Superior temporal gyrus (tissue), 1 donor: ENCODE data around the gene SLX9.
"Not testable (repeated sequence)": the region's sequence is repeated elsewhere in the genome, so short reads cannot be mapped to it uniquely, and the experiment has no call there.

Experiments
- DNase-seq: peaks from one replicate; pipeline ENCODE4 v3.0.0-alpha.2; 2016; ENCODE audit errors: extremely low spot score

The SLX9 gene

GRCh38 chr21:45017039-45017960 is 77.5 kb downstream of the SLX9 start:
- no peak for DNase-seq

- DNase-seq = no peak
Measured at GRCh38 chr21:45018131-45019075, 78.6 kb downstream of the SLX9 start.

GRCh38 chr21:45019076-45019886 is 79.5 kb downstream of the SLX9 start:
- DNase-seq = no peak

- no peak for DNase-seq
Measured at GRCh38 chr21:45019887-45020537, 80.2 kb downstream of the SLX9 start.

GRCh38 chr21:45020629-45021427 is 81.0 kb downstream of the SLX9 start:
- DNase-seq = no peak

- no peak for DNase-seq
Measured at GRCh38 chr21:45021428-45022347, 81.9 kb downstream of the SLX9 start.

GRCh38 chr21:45022348-45022675 is 82.5 kb downstream of the SLX9 start:
- DNase-seq = peak; percentile 18

- DNase-seq = no peak
Measured at GRCh38 chr21:45022736-45023135, 82.9 kb downstream of the SLX9 start.

GRCh38 chr21:45024516-45024915 is 84.7 kb downstream of the SLX9 start:
- not testable (repeated sequence) for DNase-seq

- no peak for DNase-seq
Measured at GRCh38 chr21:45026066-45026745, 86.4 kb downstream of the SLX9 start.
